Mesodermal cell (in vitro differentiated cells): ENCODE measurements around the gene HSPA1A.

Experiments
- H3K27ac ChIP-seq: 2 replicates; pipeline ENCODE4 v1.7.0; 2013; ENCODE audit warnings: mild to moderate bottlenecking, low read depth, low read length, moderate library complexity; ENCODE audit not compliant: severe bottlenecking
- H3K36me3 ChIP-seq: 2 replicates; pipeline ENCODE4 v1.7.1; 2013; ENCODE audit warnings: mild to moderate bottlenecking, low read length, moderate library complexity; ENCODE audit not compliant: control insufficient read depth, insufficient read depth
- H3K4me1 ChIP-seq: one replicate; pipeline ENCODE4 v1.7.1; 2013; ENCODE audit warnings: mild to moderate bottlenecking, low read length; ENCODE audit not compliant: insufficient read depth, control insufficient read depth, poor library complexity, severe bottlenecking
- H3K4me3 ChIP-seq: 2 replicates; pipeline ENCODE4 v1.7.0; 2013; ENCODE audit warnings: low read length, control low read depth, mild to moderate bottlenecking; ENCODE audit not compliant: insufficient read depth, poor library complexity, severe bottlenecking; ENCODE audit errors: extremely low read depth
- H3K9me3 ChIP-seq: 2 replicates; pipeline ENCODE4 v1.7.1; 2013; ENCODE audit warnings: mild to moderate bottlenecking, low read length, moderate library complexity; ENCODE audit not compliant: control insufficient read depth
- WGBS, 2 experiments: methylation state at CpG; one replicate each; pipeline ENCODE4 v1.1.5; 2013; ENCODE audit warnings: missing lambda C conversion rate in 2 of 2; ENCODE audit not compliant: insufficient coverage in 2 of 2; 5-methylcytosine and 5-hydroxymethylcytosine counted together

HSPA1A gene

DNA sequence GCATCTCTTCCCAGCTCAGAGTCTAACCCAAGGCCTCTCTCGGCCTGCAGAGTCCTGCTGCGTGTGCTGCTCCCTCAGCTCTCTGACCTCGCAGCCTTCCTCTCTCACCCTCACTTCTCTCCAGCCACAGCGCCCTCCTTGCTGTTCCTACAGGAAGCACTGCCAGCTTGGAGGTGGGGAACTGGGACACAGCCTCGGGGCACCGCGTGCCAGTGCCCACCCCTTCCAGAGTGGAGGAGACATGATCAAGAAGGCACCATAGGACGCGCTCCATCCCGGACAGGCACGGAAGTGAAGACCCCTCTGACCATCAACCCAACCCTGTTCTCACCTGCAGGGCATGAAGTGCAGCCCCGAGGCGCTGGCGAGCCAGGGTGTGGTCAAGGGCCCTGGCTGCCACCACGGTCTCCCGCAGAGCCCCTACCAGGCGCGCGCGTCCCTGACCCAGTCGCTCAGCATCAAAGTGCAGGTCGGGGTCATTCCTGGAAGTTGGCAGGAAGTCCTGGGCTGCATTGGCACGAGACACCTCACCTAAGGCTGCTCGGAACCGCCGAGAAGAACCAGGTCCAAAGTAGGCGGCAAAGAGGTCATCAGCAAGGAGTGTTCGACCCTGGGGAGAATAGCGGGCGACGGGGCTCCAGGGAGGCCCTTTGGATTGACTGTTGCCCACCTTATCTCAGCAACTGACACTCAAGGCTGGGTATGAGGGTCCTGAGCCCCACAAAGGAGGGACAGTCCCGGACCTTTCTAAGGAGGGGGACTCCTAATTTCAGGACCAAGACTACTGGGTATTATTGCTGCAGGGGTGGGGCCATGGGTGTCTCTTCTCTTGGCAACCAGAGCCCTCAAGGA lies 39.5 kb upstream of the HSPA1A start:
- Histone ChIP-seq H3K36me3 (peaks cover 24% of the 10 kb centered on the region), H3K4me1 (peaks cover 12% of the 10 kb centered on the region), H3K4me3 (no peak overlapping the region), H3K27ac (no peak overlapping the region), H3K9me3 (no peaks in the 10 kb centered on the region)
- 90 to 94% methylated on average over 31 to 32 of the region's 32 CpGs for WGBS, 2 experiments

- Histone ChIP-seq H3K36me3 (peaks cover 31% of the 10 kb centered on the region), H3K4me3 (no peak overlapping the region), H3K27ac (no peak overlapping the region), H3K9me3 (no peaks in the 10 kb centered on the region), H3K4me1 (peaks cover 12% of the 10 kb centered on the region)
- WGBS, 2 experiments, result 76 to 82% methylated on average over 10 to 14 of the region's 14 CpGs
Measured at GRCh38 chr6:31776485-31776988, 38.8 kb upstream of the HSPA1A start.

GRCh38 chr6:31776989-31777666 lies 38.2 kb upstream of the HSPA1A start, which contains the start of gene VWA7:
VWA7 (minus strand) TSS chr6:31777328; CDS start chr6:31776779, 549 bp downstream.
- peaks cover 37% of the 10 kb centered on the region for H3K36me3 ChIP-seq
- 36 to 80% methylated on average over 3 to 11 of the region's 15 CpGs for WGBS, 2 experiments
- H3K4me3 ChIP-seq, result no peak within 1 kb of the TSS
- no peaks in the 10 kb centered on the region for H3K9me3 ChIP-seq
- H3K27ac ChIP-seq, result peak within 1 kb of the TSS; percentile 23
- H3K4me1 ChIP-seq, result peaks cover 12% of the 10 kb centered on the region

DNA sequence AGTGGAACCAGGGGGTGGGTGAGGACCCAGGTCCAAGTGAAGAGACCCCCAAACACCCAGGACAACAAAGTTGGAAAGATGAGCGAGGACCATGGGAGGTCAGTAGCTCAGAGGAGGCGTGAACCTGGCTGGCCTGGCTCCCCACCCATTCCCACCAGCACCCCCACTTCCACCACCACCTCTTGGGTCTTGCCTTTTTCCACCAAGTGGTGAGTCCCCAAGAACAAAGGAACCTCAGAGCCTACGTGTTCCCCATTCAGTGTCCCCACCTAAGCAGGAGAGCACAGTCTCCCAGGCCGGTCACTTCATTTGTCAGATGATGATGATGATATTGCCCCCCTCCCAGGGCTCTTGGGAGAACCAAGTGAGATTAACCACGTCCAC lies 37.7 kb upstream of the HSPA1A start:
- Histone ChIP-seq H3K36me3 (peaks cover 42% of the 10 kb centered on the region), H3K4me3 (no peak overlapping the region), H3K4me1 (peaks cover 12% of the 10 kb centered on the region), H3K27ac (peak overlapping the region; percentile 23), H3K9me3 (no peaks in the 10 kb centered on the region)
- 96 to 100% methylated on average over 3 to 5 of the region's 5 CpGs for WGBS, 2 experiments

DNA sequence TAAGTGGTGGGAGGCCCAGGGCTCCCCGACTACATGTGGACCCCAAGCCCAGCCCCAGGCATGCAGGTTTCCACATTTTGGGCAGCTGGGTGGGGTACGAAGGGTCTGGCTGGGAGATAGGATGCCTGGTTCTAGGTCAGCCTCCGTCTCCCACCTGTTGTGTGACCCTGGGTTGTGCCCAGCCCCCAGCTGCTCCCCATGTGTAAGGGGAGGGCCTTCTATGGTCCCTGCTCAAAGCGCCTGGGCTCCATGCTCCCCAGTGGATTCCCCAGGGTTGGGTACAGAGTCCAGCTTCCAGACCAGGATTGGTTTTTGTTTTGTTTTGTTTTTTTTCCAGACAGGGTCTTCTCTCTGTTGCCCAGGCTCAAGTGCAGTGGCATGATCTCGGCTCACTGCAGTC lies 37.1 kb upstream of the HSPA1A start:
- Histone ChIP-seq H3K4me1 (peaks cover 12% of the 10 kb centered on the region), H3K9me3 (no peaks in the 10 kb centered on the region), H3K27ac (no peak overlapping the region), H3K4me3 (no peak overlapping the region), H3K36me3 (peaks cover 48% of the 10 kb centered on the region)
- WGBS, 2 experiments, result 100% methylated on average over 4 of the region's 5 CpGs

DNA sequence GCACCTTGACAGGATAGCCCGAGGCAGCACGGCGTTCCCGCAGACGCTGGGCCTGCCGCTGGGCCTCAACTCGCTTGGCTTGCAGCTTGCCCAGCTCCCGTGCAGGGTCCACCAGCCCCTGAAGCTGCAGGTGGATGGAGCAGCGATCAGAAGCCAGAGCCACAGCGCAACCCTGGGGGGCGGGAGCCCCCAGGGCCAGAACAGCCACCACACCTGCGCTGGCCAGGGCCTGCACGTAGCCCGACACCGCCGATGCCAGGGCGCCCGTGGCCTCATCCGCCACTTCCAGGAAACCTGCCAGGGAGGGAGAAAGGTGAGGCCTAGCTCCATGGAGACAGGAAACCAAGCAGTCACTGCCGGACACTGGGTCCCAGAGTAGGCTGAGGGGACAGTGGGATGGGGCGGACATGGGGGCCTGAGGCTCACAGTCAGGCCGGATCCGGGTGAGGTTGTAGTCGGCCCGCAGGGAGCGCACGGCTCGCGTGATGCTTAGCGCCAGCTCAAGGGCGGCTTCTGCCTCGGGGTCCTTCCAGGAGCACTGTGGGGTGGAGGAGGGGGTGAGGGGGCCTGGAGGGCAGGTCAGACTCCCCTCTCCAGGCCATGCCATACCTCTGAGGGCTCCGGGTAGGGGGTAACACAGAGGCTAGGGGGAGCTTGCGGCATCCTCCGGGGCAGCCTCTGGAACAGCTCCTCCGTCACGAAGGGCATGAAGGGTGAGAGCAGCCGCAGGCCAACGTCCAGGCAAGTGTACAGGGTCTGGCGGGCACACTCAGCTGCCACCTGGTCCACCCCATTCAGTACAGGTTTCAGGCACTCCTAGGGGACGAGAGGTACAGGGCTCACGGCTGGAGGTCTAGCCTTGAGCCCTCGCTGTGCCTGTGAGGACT lies 36.1 kb upstream of the HSPA1A start:
- Histone ChIP-seq H3K27ac (no peak overlapping the region), H3K4me3 (no peak overlapping the region), H3K4me1 (peaks cover 12% of the 10 kb centered on the region), H3K9me3 (no peaks in the 10 kb centered on the region), H3K36me3 (peaks cover 55% of the 10 kb centered on the region)
- WGBS, 2 experiments, result 94 to 96% methylated on average over 29 to 32 of the region's 43 CpGs

DNA sequence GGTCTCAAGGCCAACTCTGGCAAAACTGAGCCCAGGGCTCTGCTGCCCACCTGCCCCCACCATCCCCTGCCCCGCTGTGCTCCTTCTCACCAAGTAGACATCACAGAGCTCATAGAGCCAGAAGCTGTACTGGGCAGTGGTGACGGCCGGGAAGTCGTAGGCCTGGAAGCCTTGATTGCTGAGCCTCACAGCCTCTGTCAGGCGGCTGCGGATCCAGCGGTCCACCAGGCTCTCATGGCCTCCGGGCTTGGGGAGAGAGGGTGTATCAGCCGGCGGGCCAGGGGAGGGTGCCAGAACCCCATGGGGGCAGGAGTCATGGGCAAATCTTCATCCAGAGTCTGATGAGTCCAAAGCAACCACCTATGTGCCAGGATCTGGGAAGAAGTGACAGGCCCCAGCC lies 35.4 kb upstream of the HSPA1A start:
- H3K9me3 ChIP-seq, result no peaks in the 10 kb centered on the region
- WGBS, 2 experiments, result 94 to 97% methylated on average over 8 to 10 of the region's 10 CpGs
- no peak overlapping the region for H3K4me3 ChIP-seq
- peaks cover 12% of the 10 kb centered on the region for H3K4me1 ChIP-seq
- no peak overlapping the region for H3K27ac ChIP-seq
- H3K36me3 ChIP-seq, result peaks cover 62% of the 10 kb centered on the region

DNA sequence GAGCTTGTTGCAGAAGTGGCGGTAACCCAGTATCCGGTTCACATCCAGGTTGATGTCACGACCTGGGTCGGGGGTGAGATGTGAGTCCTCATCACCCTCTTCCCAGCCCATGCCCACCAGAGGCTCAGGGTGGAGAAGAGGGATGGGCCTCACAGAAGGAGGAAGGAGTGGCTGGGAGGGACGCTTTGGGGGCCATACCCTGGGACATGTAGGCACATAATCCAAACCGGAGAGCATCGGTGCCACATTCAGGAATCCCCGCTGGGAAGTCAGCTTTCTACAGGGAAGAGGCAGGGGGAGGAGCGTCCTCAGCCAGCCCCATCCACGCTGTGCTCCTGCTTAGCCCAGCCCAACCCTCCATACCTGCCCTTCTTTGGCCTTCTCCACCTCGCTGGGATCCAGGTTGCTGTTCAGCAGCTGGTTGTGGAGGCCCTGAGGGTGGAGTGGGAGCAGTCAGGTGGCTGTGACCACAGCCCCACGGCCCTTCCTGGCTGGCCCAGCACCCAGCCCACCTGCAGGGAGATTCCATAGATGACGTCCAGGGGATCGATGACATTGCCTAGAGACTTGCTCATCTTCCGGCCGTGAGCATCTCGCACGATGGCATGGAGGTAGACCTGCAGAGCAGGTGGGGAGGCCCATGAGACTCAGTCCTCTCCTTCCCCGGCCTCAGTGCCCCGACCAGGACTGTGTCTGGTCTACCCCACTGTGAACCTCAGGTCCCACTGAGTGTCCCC lies 34.7 kb upstream of the HSPA1A start:
- Histone ChIP-seq H3K9me3 (no peaks in the 10 kb centered on the region), H3K4me1 (peaks cover 12% of the 10 kb centered on the region), H3K36me3 (peaks cover 69% of the 10 kb centered on the region), H3K27ac (no peak overlapping the region), H3K4me3 (no peak overlapping the region)
- WGBS, 2 experiments, result 93 to 94% methylated on average over 13 to 18 of the region's 20 CpGs

- 93 to 97% methylated on average over 15 to 17 of the region's 23 CpGs for WGBS, 2 experiments
- no peaks in the 10 kb centered on the region for H3K9me3 ChIP-seq
- H3K36me3 ChIP-seq, result peaks cover 76% of the 10 kb centered on the region
- H3K4me3 ChIP-seq, result no peak overlapping the region
- no peak overlapping the region for H3K27ac ChIP-seq
- peaks cover 11% of the 10 kb centered on the region for H3K4me1 ChIP-seq
Measured at GRCh38 chr6:31781244-31782125, 33.9 kb upstream of the HSPA1A start.
